Astrocyte (in vitro differentiated cells and primary cell): ENCODE measurements around the gene TMC4. TPM values are rescaled to one million over a fixed set of nuclear protein-coding genes. Genes with fewer than 3 reads are reported as not detected.

Experiments used
- DNase-seq: peaks from one replicate; pipeline ENCODE4 v3.0.0-alpha.2; 2010; ENCODE audit warnings: low read depth
- FAIRE-seq: peaks from 2 replicates; lab custom pipeline; 2011; peaks lifted over from hg19 to GRCh38; lab: Jason Lieb, UNC
- H2AFZ ChIP-seq: 2 replicates; pipeline ENCODE4 v1.6.0; 2012; ENCODE audit warnings: low read depth, low read length, inconsistent platforms
- H3K27ac ChIP-seq: 2 replicates; pipeline ENCODE4 v1.5.1; 2011; ENCODE audit warnings: low read depth, low read length, inconsistent platforms
- H3K27me3 ChIP-seq: 2 replicates; pipeline ENCODE4 v1.6.0; 2011; ENCODE audit warnings: low read length, inconsistent platforms; ENCODE audit not compliant: insufficient read depth
- H3K36me3 ChIP-seq: 2 replicates; pipeline ENCODE4 v1.5.1; 2011; ENCODE audit warnings: low read length, inconsistent platforms; ENCODE audit not compliant: insufficient read depth
- H3K4me1 ChIP-seq: 2 replicates; pipeline ENCODE4 v1.5.1; 2011; ENCODE audit warnings: low read length, inconsistent platforms; ENCODE audit not compliant: insufficient read depth
- H3K4me2 ChIP-seq: 2 replicates; pipeline ENCODE4 v1.6.0; 2012; ENCODE audit warnings: low read length, inconsistent platforms
- H3K4me3 ChIP-seq: 2 replicates; pipeline ENCODE4 v1.5.1; 2011; ENCODE audit warnings: low read depth, mild to moderate bottlenecking, low read length, inconsistent platforms; ENCODE audit not compliant: insufficient read depth
- H3K79me2 ChIP-seq: 2 replicates; pipeline ENCODE4 v1.6.0; 2012; ENCODE audit warnings: mild to moderate bottlenecking, low read length, inconsistent platforms; ENCODE audit not compliant: insufficient read depth
- H3K9ac ChIP-seq: 2 replicates; pipeline ENCODE4 v1.6.0; 2012; ENCODE audit warnings: mild to moderate bottlenecking, low read length, inconsistent platforms
- H3K9me3 ChIP-seq: 2 replicates; pipeline ENCODE4 v1.5.1; 2012; ENCODE audit warnings: low read depth, mild to moderate bottlenecking, low read length, inconsistent platforms; ENCODE audit not compliant: insufficient read depth
- H4K20me1 ChIP-seq: 2 replicates; pipeline ENCODE4 v1.6.0; 2012; ENCODE audit warnings: low read length, inconsistent platforms; ENCODE audit not compliant: insufficient read depth
- H3K27ac Mint-ChIP-seq: one replicate; pipeline ENCODE4 v1.8.0; 2021; ENCODE audit warnings: mild to moderate bottlenecking, mixed read lengths; ENCODE audit not compliant: unreplicated experiment
- H3K27me3 Mint-ChIP-seq: one replicate; pipeline ENCODE4 v1.8.0; 2021; ENCODE audit warnings: low read depth, mixed read lengths; ENCODE audit not compliant: unreplicated experiment
- H3K36me3 Mint-ChIP-seq: one replicate; pipeline ENCODE4 v1.8.0; 2021; ENCODE audit warnings: low read depth, mixed read lengths; ENCODE audit not compliant: unreplicated experiment
- H3K4me1 Mint-ChIP-seq: one replicate; pipeline ENCODE4 v1.8.0; 2021; ENCODE audit warnings: low read depth, mixed read lengths; ENCODE audit not compliant: unreplicated experiment
- H3K4me3 Mint-ChIP-seq: one replicate; pipeline ENCODE4 v1.8.0; 2021; ENCODE audit warnings: mild to moderate bottlenecking, moderate library complexity, mixed read lengths; ENCODE audit not compliant: unreplicated experiment
- H3K9me3 Mint-ChIP-seq: one replicate; pipeline ENCODE4 v1.8.0; 2021; ENCODE audit warnings: mild to moderate bottlenecking, mixed read lengths; ENCODE audit not compliant: unreplicated experiment
- EZH2 ChIP-seq: IDR thresholded peaks from 2 replicates; pipeline ENCODE4 v1.6.1; 2012; ENCODE audit warnings: mild to moderate bottlenecking, low read length, inconsistent platforms; ENCODE audit not compliant: insufficient read depth
- total RNA-seq: library from RNA; stranded (reverse); gene quantifications from 2 replicates; pipeline ENCODE4 v1.2.1, GENCODE V29; 2021
- TF ChIP-seq, protein P1 (sequence below): IDR thresholded peaks from 2 replicates; pipeline ENCODE4 v1.5.1; 2011; ENCODE audit warnings: low read depth, mild to moderate bottlenecking, inconsistent platforms, low read length, moderate library complexity; ENCODE audit not compliant: insufficient read depth

TMC4 gene
- total RNA-seq, 1 donor from 2014 or later, result 1.9 TPM

DNA sequence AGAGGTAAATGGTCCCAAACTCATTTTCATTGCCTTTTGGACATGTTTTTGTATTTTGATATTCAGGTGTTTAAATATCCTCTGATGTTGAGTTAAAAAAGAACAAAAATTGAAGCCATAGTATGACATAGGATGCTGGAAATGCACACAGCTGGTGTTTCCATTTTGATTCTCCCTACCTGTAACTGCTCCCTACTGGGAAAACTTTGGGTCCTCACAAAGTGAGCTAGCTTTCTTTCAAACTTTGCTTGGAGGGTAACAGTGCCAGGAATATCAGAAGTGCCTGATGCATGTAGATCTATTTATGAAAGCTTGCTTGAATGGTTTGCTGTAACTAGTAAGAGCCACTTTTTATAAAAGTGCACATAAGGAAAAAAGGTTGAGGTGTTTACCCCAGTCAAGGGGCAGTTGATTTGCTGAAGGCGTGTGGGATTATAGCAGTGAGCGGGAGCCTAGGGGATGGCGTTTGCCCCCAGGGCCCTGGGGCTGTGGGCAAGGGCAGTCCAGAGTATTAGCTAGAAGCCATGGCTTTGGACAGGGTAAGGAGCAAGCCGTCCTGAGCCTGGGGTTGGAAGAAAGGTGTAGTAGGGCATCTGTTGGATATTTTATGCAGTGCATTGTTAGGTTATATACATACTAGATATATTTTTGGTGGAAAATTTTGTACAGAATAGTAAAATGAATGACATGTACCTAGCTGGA, 32.0 kb upstream of the TMC4 start:
- no peak overlapping the region for H3K27ac Mint-ChIP-seq
- H3K9me3 Mint-ChIP-seq, result no peaks in the 10 kb centered on the region
- Histone ChIP-seq H3K4me1 (peaks cover 55% of the 10 kb centered on the region), H3K4me2 (peak overlapping the region; percentile 97), H3K4me3 (no peak overlapping the region), H3K27me3 (no peaks in the 10 kb centered on the region), H3K27ac (no peak overlapping the region), H2AFZ (no peak overlapping the region), H3K36me3 (peaks cover 51% of the 10 kb centered on the region), H4K20me1 (peaks cover 90% of the 10 kb centered on the region), H3K79me2 (peaks cover 84% of the 10 kb centered on the region), H3K9me3 (no peaks in the 10 kb centered on the region), H3K9ac (peak overlapping the region; percentile 56)
- DNase-seq (no peak), FAIRE-seq (no peak)
- peak overlapping the region; percentile 74 for H3K4me3 Mint-ChIP-seq
- no peaks in the 10 kb centered on the region for H3K27me3 Mint-ChIP-seq
- H3K4me1 Mint-ChIP-seq, result peaks cover 44% of the 10 kb centered on the region
- TF ChIP-seq, protein P1, sequence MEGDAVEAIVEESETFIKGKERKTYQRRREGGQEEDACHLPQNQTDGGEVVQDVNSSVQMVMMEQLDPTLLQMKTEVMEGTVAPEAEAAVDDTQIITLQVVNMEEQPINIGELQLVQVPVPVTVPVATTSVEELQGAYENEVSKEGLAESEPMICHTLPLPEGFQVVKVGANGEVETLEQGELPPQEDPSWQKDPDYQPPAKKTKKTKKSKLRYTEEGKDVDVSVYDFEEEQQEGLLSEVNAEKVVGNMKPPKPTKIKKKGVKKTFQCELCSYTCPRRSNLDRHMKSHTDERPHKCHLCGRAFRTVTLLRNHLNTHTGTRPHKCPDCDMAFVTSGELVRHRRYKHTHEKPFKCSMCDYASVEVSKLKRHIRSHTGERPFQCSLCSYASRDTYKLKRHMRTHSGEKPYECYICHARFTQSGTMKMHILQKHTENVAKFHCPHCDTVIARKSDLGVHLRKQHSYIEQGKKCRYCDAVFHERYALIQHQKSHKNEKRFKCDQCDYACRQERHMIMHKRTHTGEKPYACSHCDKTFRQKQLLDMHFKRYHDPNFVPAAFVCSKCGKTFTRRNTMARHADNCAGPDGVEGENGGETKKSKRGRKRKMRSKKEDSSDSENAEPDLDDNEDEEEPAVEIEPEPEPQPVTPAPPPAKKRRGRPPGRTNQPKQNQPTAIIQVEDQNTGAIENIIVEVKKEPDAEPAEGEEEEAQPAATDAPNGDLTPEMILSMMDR, result no peak
- TF ChIP-seq EZH2, result no peak
- H3K36me3 Mint-ChIP-seq, result peaks cover 25% of the 10 kb centered on the region

DNA sequence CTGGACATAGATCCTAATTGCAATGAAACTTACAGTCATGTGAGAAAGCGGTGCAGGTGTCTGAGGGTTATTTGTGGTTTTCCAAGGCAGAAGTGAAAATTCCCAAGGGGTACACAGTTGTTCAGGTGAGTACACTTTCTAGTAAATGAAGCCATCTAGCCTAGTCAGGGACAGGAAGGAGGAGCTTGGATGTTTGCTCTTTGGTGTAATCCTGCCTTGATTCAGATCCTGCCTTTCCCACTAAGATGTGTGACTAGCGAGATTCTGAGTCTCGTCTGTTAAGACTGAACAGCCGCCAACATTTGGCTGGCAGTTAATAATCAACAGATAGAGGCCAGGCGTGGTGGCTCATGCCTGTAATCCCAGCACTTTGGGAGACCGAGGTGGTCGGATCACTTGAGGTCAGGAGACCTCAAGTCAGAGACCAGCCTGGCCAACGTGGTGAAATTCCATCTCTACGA, 30.2 kb upstream of the TMC4 start:
- Histone ChIP-seq H3K4me1 (peaks cover 38% of the 10 kb centered on the region), H3K9ac (peak overlapping the region; percentile 93), H3K27ac (no peak overlapping the region), H3K36me3 (peaks cover 51% of the 10 kb centered on the region), H3K27me3 (no peaks in the 10 kb centered on the region), H3K4me3 (peak overlapping the region; percentile 88), H3K9me3 (no peaks in the 10 kb centered on the region), H3K4me2 (peak overlapping the region; percentile 97), H3K79me2 (peaks cover 80% of the 10 kb centered on the region), H2AFZ (no peak overlapping the region), H4K20me1 (peaks cover 72% of the 10 kb centered on the region)
- no peaks in the 10 kb centered on the region for H3K27me3 Mint-ChIP-seq
- peak overlapping the region; percentile 99 for H3K4me3 Mint-ChIP-seq
- DNase-seq, result no peak
- peak overlapping the region; percentile 26 for H3K27ac Mint-ChIP-seq
- peaks cover 36% of the 10 kb centered on the region for H3K4me1 Mint-ChIP-seq
- peaks cover 19% of the 10 kb centered on the region for H3K36me3 Mint-ChIP-seq
- TF ChIP-seq EZH2, result no peak
- TF ChIP-seq, protein P1, result no peak
- no peak for FAIRE-seq
- H3K9me3 Mint-ChIP-seq, result no peaks in the 10 kb centered on the region

DNA sequence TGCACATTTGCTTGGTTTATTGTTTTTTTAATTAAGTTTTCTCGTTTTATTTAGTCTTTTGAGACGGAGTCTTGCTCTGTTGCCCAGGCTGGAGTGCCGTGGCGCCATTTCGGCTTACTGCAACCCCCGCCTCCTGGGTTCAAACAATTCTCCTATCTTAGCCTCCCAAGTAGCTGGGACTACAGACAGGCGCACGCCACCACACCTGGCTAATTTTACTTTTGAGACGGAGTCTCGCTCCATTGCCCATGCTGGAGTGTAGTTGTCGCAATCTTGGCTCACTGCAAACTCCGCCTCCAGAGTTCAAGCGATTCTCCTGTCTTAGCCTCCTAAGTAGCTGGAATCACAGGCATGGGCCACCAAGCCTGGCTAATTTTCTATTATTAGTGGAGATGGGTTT, 29.0 kb upstream of the TMC4 start:
- no peak for DNase-seq
- FAIRE-seq, result no peak
- Mint-ChIP-seq H3K27ac (peak overlapping the region; percentile 100), H3K9me3 (no peaks in the 10 kb centered on the region), H3K4me3 (peak overlapping the region; percentile 99), H3K36me3 (peaks cover 18% of the 10 kb centered on the region), H3K4me1 (peaks cover 32% of the 10 kb centered on the region), H3K27me3 (no peaks in the 10 kb centered on the region)
- Histone ChIP-seq H3K4me3 (peak overlapping the region; percentile 88), H3K9ac (peak overlapping the region; percentile 93), H3K4me1 (peaks cover 38% of the 10 kb centered on the region), H4K20me1 (peaks cover 60% of the 10 kb centered on the region), H3K27me3 (no peaks in the 10 kb centered on the region), H3K79me2 (peaks cover 68% of the 10 kb centered on the region), H3K27ac (peak overlapping the region; percentile 97), H3K4me2 (peak overlapping the region; percentile 97), H2AFZ (no peak overlapping the region), H3K36me3 (peaks cover 42% of the 10 kb centered on the region), H3K9me3 (no peaks in the 10 kb centered on the region)
- no peak for TF ChIP-seq EZH2
- TF ChIP-seq, protein P1, result no peak
